Large intestine (tissue), 3 donors: Measurements from ENCODE around the gene TBC1D5. TPM values are rescaled to one million over a fixed set of nuclear protein-coding genes. Genes with fewer than 3 reads are reported as not detected.
"Not testable (repeated sequence)": the region's sequence is repeated elsewhere in the genome, so short reads cannot be mapped to it uniquely, and the experiment has no call there.

Source experiments
- DNase-seq, 2 donors: peaks; one replicate each; pipeline versions ENCODE4 v3.0.0 to v3.0.0-alpha.2; 2013
- H3K27ac ChIP-seq: one replicate; pipeline ENCODE4 v1.5.1; 2013; ENCODE audit warnings: low read length
- H3K27me3 ChIP-seq: 2 replicates; pipeline ENCODE4 v1.6.1; 2013; ENCODE audit warnings: low read length; ENCODE audit not compliant: control insufficient read depth, insufficient read depth
- H3K36me3 ChIP-seq: 2 replicates; pipeline ENCODE4 v1.6.1; 2013; ENCODE audit warnings: low read length; ENCODE audit not compliant: control insufficient read depth, insufficient read depth
- H3K4me1 ChIP-seq: one replicate; pipeline ENCODE4 v1.6.1; 2013; ENCODE audit warnings: low read length; ENCODE audit not compliant: control insufficient read depth, insufficient read depth
- H3K4me3 ChIP-seq: one replicate; pipeline ENCODE4 v1.5.1; 2013; ENCODE audit warnings: low read length
- H3K9me3 ChIP-seq: one replicate; pipeline ENCODE4 v1.6.1; 2013; ENCODE audit warnings: mild to moderate bottlenecking, low read depth, low read length, moderate library complexity; ENCODE audit not compliant: control insufficient read depth
- WGBS: methylation state at CpG from one replicate; pipeline ENCODE4 v1.1.5; 2013; ENCODE audit warnings: low lambda C conversion rate; ENCODE audit not compliant: insufficient coverage; 5-methylcytosine and 5-hydroxymethylcytosine counted together
- polyA plus RNA-seq: library from polyadenylated mRNA; unstranded; fragments of 120-200 nt; gene quantifications from one replicate; pipeline ENCODE4 v1.2.1, GENCODE V29; 2013

TBC1D5 gene
- polyA plus RNA-seq, 1 donor, result 35.7 TPM

DNA sequence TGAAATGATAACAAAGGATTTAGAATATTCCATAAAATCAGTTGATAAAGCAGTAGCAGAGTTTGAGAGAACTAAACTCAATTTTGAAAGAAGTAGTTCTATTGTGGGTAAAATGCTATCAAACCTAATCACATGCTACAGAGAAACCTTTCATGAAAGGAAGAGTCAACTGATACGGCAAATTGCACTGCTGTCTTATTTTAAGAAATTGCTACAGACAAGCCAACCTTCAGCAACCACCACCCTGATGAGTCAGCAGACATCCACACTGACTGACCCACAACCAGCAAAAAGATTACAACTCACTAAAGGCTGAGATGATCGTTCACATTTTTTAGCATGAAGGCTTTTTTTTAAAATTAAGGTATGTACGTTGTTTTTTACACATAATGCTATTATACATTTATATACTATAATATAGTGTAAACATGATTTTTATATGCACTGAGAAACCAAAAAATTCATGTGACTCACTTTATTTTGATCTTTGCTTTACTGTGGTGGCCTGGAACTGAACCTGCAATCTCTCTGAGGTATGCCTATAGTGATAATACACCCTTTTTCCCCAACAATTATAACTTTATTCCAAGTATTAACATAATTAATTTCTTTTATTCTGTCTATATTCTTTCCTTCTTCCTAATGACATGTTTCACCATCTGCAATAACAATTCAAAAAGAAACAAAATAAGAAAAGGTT is 109.9 kb downstream of the TBC1D5 start:
- no CpG with 5 or more reads among the region's 3 CpGs for WGBS
- Histone ChIP-seq H3K4me3 (no peak overlapping the region), H3K27me3 (no peaks in the 10 kb centered on the region), H3K9me3 (no peaks in the 10 kb centered on the region), H3K36me3 (no peaks in the 10 kb centered on the region), H3K27ac (no peak overlapping the region), H3K4me1 (no peaks in the 10 kb centered on the region)
- DNase-seq, result peak; percentile 19 to 31

DNA sequence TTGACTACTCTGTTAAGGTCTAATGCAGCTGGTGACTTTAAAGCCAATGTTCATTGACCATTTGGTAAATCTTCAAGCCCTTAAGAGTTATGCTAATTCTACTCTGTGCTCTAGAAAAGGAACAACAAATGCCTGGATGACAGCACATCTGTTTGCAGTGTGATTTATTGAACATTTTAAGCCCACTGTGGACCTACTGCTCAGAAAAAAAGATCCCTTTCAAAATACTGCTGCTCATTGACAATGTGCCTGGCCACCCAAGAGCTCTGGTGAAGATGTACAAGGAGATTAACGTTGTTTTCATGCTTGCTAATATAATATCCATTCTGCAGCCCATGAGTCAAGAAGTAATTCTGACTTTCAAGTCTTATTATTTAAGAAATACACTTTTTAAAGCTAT is 110.8 kb downstream of the TBC1D5 start:
- no CpG with 5 or more reads among the region's 1 CpG for WGBS
- no peaks in the 10 kb centered on the region for H3K36me3 ChIP-seq

DNA sequence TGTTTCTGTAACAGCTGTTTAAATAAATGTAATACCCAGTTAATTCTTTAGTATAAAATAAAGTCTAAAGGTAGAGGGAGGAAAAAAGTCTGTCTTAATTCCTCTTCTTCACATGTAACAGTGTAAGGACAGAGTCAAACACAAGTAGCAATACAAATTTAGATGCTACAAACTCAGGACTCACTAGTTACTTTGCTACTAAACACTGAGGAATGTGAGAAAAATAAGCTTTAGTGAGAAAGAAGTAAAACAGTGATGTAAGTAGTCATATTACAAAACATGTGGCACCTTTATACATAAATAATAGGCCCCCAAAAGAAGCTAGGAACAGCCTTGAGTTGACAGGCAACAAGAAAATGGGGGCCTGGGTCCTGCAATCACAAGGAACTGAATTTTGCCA is 113.0 kb downstream of the TBC1D5 start:
- DNase-seq, result no peak
- Histone ChIP-seq H3K36me3 (no peaks in the 10 kb centered on the region), H3K27ac (no peak overlapping the region), H3K27me3 (no peaks in the 10 kb centered on the region), H3K4me3 (no peak overlapping the region), H3K4me1 (no peaks in the 10 kb centered on the region), H3K9me3 (no peaks in the 10 kb centered on the region)

More for the DNA sequence above, 110.8 kb downstream of the TBC1D5 start:
- Histone ChIP-seq H3K27ac (no peak overlapping the region), H3K4me3 (no peak overlapping the region), H3K4me1 (no peaks in the 10 kb centered on the region), H3K27me3 (no peaks in the 10 kb centered on the region), H3K9me3 (no peaks in the 10 kb centered on the region)
- DNase-seq, result no peak

DNA sequence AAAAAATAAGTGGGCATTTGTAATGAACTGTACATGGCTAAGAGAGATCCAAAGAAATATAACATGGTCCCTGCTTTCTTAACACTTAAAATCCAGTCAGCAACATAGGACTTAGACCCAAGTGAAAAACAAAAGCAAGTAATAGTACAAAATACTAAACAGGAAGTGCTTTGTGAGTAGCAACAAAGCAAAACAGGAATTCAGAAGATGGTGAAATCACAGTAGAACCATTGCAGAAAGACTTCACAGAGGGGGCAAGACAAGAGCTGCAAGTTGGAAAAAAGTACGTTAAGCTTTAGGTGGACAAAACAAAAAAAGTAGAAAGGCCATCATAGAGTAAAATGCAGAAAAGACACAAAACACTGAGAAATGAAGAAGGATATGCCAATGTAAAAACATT is 116.0 kb downstream of the TBC1D5 start:
- 100% methylated on average over 1 of the region's 1 CpG for WGBS
- H3K27me3 ChIP-seq, result no peaks in the 10 kb centered on the region
- no peak overlapping the region for H3K4me3 ChIP-seq
- peaks cover 2% of the 10 kb centered on the region for H3K36me3 ChIP-seq
- H3K27ac ChIP-seq, result no peak overlapping the region
- H3K9me3 ChIP-seq, result no peaks in the 10 kb centered on the region
- H3K4me1 ChIP-seq, result no peaks in the 10 kb centered on the region
- DNase-seq, result no peak

DNA sequence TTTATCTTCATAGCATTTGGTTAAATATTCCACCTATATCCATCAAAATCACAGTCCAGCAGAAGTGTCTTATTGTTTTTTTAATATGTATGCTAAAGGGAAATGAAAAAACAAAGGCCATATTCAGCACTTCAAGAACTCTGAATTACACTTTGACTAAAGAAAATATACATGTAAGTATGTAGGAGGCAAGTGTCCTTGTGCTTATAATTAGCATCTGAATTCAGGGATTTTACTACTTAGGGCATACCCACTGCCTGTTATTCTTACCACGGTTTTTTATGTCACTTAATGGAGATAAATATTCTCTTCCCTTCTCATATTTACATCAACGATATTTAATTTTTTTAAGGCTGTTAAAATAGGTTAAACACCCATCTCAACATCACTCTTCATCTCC is 117.3 kb downstream of the TBC1D5 start:
- 69% methylated on average over 2 of the region's 2 CpGs for WGBS
- no peaks in the 10 kb centered on the region for H3K27me3 ChIP-seq
- peaks cover 2% of the 10 kb centered on the region for H3K4me1 ChIP-seq

DNA sequence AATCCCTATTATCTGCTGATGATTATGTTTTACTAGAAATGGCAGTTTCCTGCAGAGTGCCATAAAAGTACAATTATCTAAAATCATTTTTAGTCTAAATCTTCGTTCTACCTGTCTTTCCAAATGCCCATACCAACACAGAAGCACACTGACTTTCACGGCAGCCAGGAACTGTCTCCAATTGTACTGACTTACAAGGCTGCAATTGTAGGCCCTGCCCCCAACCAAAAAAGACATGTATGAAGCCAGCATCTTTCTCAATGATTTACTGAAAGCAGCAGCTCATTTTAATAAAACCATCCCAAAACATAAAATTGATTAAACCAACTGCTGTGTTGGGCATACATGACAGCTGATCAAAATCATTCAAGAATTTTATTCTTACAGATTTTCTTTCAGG is 119.0 kb downstream of the TBC1D5 start:
- Histone ChIP-seq H3K9me3 (no peaks in the 10 kb centered on the region), H3K27ac (no peak overlapping the region), H3K4me3 (no peak overlapping the region), H3K4me1 (peaks cover 7% of the 10 kb centered on the region), H3K36me3 (peaks cover 4% of the 10 kb centered on the region), H3K27me3 (no peaks in the 10 kb centered on the region)
- WGBS, result no CpG with 5 or more reads among the region's 2 CpGs
- no peak for DNase-seq

More for the DNA sequence above, 117.3 kb downstream of the TBC1D5 start:
- Histone ChIP-seq H3K27ac (no peak overlapping the region), H3K9me3 (no peaks in the 10 kb centered on the region), H3K36me3 (peaks cover 2% of the 10 kb centered on the region), H3K4me3 (no peak overlapping the region)
- no peak for DNase-seq

DNA sequence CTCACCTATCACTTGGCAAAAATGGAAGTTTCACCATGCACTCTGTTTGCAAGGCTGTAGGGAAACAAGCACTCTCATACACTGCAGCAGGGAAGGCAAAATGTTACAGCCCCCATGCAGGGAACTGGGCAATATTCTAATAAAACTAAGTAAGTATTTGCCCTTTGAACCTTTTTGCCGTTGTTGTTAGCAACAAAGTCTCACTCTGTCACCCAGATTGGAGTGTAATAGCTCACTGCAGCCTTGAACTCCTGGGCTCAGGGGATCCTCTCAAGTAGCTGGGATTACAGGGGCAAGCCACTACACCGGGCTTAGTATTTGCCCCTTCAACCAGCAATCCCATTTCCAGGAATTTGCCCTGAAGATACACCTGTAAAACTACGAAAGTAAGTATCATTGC is 122.5 kb downstream of the TBC1D5 start:
- H3K4me3 ChIP-seq, result no peak overlapping the region
- peak overlapping the region; percentile 35 for H3K27ac ChIP-seq
- H3K27me3 ChIP-seq, result no peaks in the 10 kb centered on the region
- no peaks in the 10 kb centered on the region for H3K9me3 ChIP-seq
- peak; percentile 31 to 72 for DNase-seq
- peaks cover 7% of the 10 kb centered on the region for H3K4me1 ChIP-seq
- H3K36me3 ChIP-seq, result peaks cover 7% of the 10 kb centered on the region
- WGBS, result no CpG with 5 or more reads among the region's 3 CpGs

DNA sequence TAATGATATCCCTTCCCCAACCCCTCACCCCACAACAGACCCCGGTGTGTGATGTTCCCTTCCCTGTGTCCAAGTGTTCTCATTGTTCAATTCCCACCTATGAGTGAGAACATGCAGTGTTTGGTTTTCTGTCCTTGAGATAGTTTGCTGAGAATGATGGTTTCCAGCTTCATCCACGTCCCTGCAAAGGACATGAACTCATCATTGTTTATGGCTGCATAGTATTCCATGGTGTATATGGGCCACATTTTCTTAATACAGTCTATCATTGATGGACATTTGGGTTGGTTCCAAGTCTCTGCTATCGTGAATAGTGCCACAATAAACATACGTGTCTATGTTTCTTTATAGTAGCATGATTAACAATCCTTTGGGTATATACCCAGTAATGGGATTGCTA is 129.4 kb downstream of the TBC1D5 start:
- H3K4me3 ChIP-seq, result not testable (repeated sequence)

DNA sequence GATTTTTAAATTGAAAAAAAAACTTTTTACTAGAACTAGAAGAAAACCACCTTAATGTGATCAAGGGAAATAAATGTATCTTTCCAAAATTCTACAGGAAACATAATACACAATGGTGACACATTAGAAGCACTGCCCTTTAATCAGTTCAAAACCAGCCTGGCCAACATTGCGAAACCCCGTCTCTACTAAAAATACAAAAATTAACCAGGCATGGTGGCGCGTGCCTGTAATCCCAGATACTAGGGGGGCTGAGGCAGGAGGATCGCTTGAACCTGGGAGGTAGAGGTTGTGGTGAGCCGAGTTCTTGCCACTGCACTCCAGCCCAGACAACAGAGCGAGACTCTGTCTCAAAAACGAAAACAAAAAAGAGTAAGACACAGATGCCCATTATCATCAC is 134.5 kb downstream of the TBC1D5 start:
- 100% methylated on average over 1 of the region's 8 CpGs for WGBS
- H3K4me1 ChIP-seq, result no peaks in the 10 kb centered on the region
- H3K36me3 ChIP-seq, result no peaks in the 10 kb centered on the region
- no peak for DNase-seq
- no peak overlapping the region for H3K27ac ChIP-seq
- no peaks in the 10 kb centered on the region for H3K9me3 ChIP-seq
- no peaks in the 10 kb centered on the region for H3K27me3 ChIP-seq
- no peak overlapping the region for H3K4me3 ChIP-seq

More for the DNA sequence above, 129.4 kb downstream of the TBC1D5 start:
- WGBS, result no CpG with 5 or more reads among the region's 4 CpGs
- not testable (repeated sequence) for H3K4me1 ChIP-seq, H3K27me3 ChIP-seq, DNase-seq, H3K27ac ChIP-seq, H3K9me3 ChIP-seq, H3K36me3 ChIP-seq

DNA sequence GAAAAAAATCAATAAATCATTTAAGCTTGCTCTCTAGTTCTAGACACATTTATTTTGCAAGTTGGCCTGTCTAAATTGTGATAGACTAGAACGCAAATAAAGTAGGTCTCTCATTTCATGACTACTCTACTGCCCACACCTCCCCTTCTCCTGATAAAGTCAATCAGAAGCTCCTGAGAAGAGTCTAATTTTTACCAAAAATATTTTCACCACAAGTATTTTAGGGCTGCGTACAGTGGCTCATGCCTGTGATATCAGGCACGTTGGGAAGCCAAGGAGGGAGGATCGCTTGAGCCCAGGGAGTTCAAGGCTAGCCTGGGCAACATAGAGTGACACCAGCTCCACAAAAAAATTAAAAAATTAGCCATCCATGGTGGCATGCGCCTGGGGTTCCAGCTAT is 136.5 kb downstream of the TBC1D5 start:
- H3K27me3 ChIP-seq, result no peaks in the 10 kb centered on the region
- H3K27ac ChIP-seq, result no peak overlapping the region
- H3K9me3 ChIP-seq, result peaks cover 4% of the 10 kb centered on the region
- no peaks in the 10 kb centered on the region for H3K4me1 ChIP-seq
- H3K36me3 ChIP-seq, result no peaks in the 10 kb centered on the region
- no peak overlapping the region for H3K4me3 ChIP-seq
- DNase-seq, result no peak
- no CpG with 5 or more reads among the region's 5 CpGs for WGBS

DNA sequence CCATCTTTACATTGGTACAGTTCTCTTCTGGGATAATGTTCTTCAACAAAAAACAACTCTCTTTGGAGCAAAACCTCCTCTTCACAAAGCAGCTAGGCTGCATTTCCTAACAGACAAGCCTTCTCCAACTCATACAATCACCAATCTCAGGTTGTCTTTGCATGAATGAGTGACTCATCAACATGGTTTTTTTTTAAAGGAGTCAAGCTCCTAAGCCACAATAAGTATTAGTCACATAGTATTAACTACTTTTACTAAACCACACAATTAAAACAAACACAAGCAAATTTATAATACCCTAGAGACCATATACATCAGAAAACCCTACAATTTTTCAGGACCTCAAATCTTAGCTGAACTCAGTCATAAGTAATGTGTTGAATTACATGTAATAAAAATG is 137.4 kb downstream of the TBC1D5 start:
- Histone ChIP-seq H3K36me3 (no peaks in the 10 kb centered on the region), H3K27me3 (no peaks in the 10 kb centered on the region), H3K4me1 (no peaks in the 10 kb centered on the region), H3K4me3 (no peak overlapping the region), H3K27ac (no peak overlapping the region), H3K9me3 (peaks cover 4% of the 10 kb centered on the region)
- no peak for DNase-seq
